ENCODE results near the gene RERG.
"Not testable (repeated sequence)": the region's sequence is repeated elsewhere in the genome, so short reads cannot be mapped to it uniquely, and the experiment has no call there.

The RERG gene

DNA sequence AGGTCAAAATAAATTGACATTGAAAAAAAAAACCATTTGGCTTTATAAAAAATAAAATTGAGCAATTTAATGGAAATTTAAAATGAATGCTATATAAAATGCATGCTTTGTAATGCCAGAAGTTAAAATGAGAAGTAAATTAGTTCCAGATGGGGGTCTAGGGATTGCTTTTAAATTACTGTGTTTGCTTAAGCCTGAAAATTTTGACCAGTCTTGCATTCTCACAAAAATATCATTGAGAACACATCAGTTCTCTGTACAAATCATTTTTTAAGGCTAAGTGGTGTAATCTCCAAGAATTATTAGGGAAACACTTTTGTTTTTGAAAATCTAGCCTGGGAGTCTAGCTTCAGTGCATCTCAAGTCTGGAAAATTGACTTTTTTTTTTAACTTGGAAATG is 90.7 kb downstream of the RERG start:
- DNase-seq, result peak; percentile 45

DNA sequence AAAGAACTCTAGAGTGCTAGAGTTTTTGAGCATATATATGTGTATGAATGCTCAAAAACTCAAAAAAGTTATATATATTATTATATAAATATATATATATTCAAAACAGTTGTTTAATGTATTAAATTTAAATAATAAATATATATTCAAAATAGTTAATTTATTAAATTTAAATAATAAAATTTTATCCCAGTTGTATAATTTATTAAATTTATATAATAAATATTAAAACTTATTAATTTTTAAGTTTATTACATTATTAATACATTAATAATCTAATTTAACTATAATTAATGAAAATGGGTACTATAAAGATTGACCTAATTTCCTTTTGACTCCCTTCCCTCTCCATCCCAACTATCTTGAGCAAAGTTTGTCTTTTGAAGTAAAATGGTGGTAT is 97.8 kb downstream of the RERG start:
- no peak for DNase-seq

GRCh38 chr12:15122344-15122743 is 98.9 kb downstream of the RERG start:
- no peak for DNase-seq

- DNase-seq, result no peak
Measured at GRCh38 chr12:15118955-15119354, 102.3 kb downstream of the RERG start.

- DNase-seq, result no peak
Measured at GRCh38 chr12:15116983-15117382, 104.2 kb downstream of the RERG start.

DNA sequence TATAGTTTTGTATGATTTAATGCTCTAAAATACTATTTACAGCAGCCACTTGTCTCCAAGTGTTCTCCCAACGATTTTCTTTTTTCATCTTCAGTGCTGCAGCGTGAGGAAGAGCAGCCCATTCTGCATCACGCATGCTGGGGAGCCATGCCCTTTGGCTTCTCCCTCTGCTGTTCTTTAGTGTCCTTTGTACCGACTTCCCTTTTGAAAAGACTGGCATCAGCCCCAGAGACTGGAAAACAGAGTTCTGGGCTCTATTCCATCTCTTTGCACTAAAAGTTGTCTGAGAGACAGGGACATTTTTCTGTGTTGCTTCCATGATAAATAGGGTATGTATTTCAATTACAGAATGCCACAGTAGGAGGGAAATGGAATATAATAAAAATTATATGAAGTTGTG is 105.1 kb downstream of the RERG start:
- DNase-seq, result no peak

- no peak for DNase-seq
Measured at GRCh38 chr12:15115434-15115833, 105.8 kb downstream of the RERG start.

DNA sequence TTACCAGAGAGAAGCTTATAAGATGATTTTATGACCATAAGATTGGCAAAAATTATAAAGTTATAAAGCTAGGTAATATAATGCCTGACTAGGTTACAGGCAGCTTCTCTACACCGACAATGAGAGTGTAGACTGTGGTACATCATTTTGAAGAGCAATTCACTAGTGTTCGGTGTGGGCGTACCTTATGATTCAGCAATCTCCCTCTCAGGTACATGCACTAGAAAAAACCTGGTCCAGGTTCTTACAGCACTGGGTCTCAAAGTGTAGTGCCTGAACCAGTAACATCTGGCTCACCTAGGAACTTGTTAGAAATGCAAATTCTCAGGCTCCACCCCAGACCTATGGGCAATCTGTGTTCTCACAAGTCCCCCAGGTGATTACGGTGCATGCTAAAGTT is 106.7 kb downstream of the RERG start:
- DNase-seq, result no peak

GRCh38 chr12:15092826-15093225 is 128.4 kb downstream of the RERG start:
- no peak for DNase-seq

DNA sequence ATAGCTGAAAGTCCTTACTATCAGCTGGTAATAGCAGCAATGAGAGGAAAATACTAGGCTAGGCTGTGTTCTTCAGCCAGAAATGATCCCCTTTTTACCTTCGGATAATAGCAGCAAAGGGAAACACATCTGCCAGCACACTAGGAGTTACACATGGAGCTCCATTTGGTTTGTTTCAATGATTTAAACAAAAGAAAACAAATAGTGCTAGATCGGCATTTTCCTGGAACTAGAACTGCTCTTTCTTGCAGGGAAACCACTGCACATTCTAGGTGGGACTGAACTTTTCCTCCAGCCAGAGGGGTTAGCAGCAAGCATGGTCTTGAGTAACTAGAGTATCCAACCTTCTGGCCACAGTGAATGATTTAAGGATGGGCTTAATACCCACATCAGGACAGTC is 130.8 kb downstream of the RERG start:
- DNase-seq, result no peak

GRCh38 chr12:15088105-15088504 is 133.1 kb downstream of the RERG start:
- no peak for DNase-seq

DNA sequence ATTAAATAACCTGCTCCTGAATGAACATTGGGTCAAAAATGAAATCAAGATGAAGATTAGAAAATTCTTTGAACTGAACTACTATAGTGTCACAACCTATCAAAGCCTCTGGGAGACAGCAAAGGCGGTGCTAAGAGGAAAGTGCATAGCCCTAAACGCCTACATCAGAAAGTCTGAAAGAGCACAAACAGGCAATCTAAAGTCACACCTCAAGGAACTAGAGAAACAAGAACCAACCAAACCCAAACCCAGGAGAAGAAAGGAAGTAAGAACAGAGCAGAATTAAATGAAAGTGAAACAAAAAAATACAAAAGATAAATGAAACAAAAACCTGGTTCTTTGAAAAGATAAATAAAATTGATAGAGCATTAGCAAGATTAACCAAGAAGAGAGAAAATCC is 143.5 kb downstream of the RERG start:
- not testable (repeated sequence) for DNase-seq

GRCh38 chr12:15074351-15074750 is 146.9 kb downstream of the RERG start:
- DNase-seq, result no peak

DNA sequence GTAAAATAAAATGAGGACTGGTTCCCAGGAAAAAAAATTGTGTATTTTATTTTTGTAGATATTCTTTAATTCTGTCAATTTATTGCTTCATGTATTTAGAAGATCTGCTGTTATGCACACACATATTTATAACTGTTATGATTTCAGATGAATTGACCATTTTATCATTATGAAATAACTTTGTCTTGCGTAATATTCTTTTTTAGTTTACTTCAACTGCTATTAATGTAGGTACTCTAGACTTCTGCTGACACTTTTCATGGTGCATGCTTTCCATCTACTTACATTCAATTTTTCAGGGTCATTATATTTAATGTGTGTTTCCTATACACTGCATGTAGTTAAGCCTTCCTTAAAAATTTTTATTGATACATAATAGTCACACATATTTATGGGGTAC is 162.1 kb downstream of the RERG start:
- DNase-seq, result no peak

All from fibroblast of upper back skin (primary cell).